ENCODE results near the gene ZNHIT6. TPM values are rescaled to one million over a fixed set of nuclear protein-coding genes. Genes with fewer than 3 reads are reported as not detected.

Gene ZNHIT6
- total RNA-seq, 2 experiments from 2014 or later: 14.5 to 24.5 TPM

GRCh38 chr1:85663382-85663781 lies 44.9 kb downstream of the ZNHIT6 start:
- no peaks in the 10 kb centered on the region for H3K9me3 ChIP-seq (ENCODE audit: low read length)
- H4K20me1 ChIP-seq (ENCODE audit: insufficient read depth, low read length): no peaks in the 10 kb centered on the region
- no peaks in the 10 kb centered on the region for H3K9me2 ChIP-seq (ENCODE audit: insufficient read depth, low read length)
- no peak for DNase-seq (ENCODE audit: low spot score)
- H2AFZ ChIP-seq (ENCODE audit: low read length): no peak overlapping the region
- BruUV-seq (replicated peaks): no TSS peak
- H3K79me2 ChIP-seq (ENCODE audit: insufficient read depth, low read depth, low read length): no peaks in the 10 kb centered on the region
- ChIA-PET POLR2A (interaction anchor here (0.9 to 1.1 kb wide), 2 partner anchors 45 to 1789 kb away, joined by 3 to 4 read pairs; partner anchors contain the start of gene ZNHIT6), CTCF (ENCODE audit: unreplicated experiment) (no interaction called here)
- H3K4me2 ChIP-seq (ENCODE audit: low read length): no peak overlapping the region
- H3K4me1 ChIP-seq (ENCODE audit: insufficient read depth, low read length, poor library complexity, severe bottlenecking): peaks cover 6% of the 10 kb centered on the region
- H3K27ac ChIP-seq (ENCODE audit: low read depth, low read length, poor library complexity, severe bottlenecking): no peak overlapping the region
- peaks cover 76% of the 10 kb centered on the region for H3K36me3 ChIP-seq (ENCODE audit: insufficient read depth, low read length)
- H3K4me3 ChIP-seq (ENCODE audit: low read depth, low read length, poor library complexity, severe bottlenecking): no peak overlapping the region
- TF ChIP-seq EZH2phosphoT487 (IDR thresholded peaks at IDR 0.05; ENCODE audit: borderline replicate concordance, low read depth, low read length) (no peak), CTCF (conservative IDR thresholded peaks at IDR 0.05; ENCODE audit: low read length) (no peak)
- intact Hi-C loops (cut with micrococcal nuclease; ENCODE audit: unreplicated experiment): no loop called here

GRCh38 chr1:85661767-85662166 lies 46.5 kb downstream of the ZNHIT6 start:
- TF ChIP-seq EZH2phosphoT487 (IDR thresholded peaks at IDR 0.05; ENCODE audit: borderline replicate concordance, low read depth, low read length) (no peak), CTCF (conservative IDR thresholded peaks at IDR 0.05; ENCODE audit: low read length) (0 out of 2 replicates have a peak, but pooled peaks have one; percentile 35)
- Histone ChIP-seq H3K4me2 (ENCODE audit: low read length) (no peak overlapping the region), H4K20me1 (ENCODE audit: insufficient read depth, low read length) (no peaks in the 10 kb centered on the region), H3K79me2 (ENCODE audit: insufficient read depth, low read depth, low read length) (no peaks in the 10 kb centered on the region), H3K36me3 (ENCODE audit: insufficient read depth, low read length) (peaks cover 61% of the 10 kb centered on the region), H3K4me1 (ENCODE audit: insufficient read depth, low read length, poor library complexity, severe bottlenecking) (peaks cover 6% of the 10 kb centered on the region), H3K9me3 (ENCODE audit: low read length) (no peaks in the 10 kb centered on the region), H2AFZ (ENCODE audit: low read length) (no peak overlapping the region), H3K27ac (ENCODE audit: low read depth, low read length, poor library complexity, severe bottlenecking) (no peak overlapping the region), H3K4me3 (ENCODE audit: low read depth, low read length, poor library complexity, severe bottlenecking) (no peak overlapping the region), H3K9me2 (ENCODE audit: insufficient read depth, low read length) (no peaks in the 10 kb centered on the region)
- DNase-seq (ENCODE audit: low spot score): peak; percentile 25
- CTCF ChIA-PET (ENCODE audit: unreplicated experiment): no interaction called here
- intact Hi-C loops (cut with micrococcal nuclease; ENCODE audit: unreplicated experiment): no loop called here
- POLR2A ChIA-PET: interaction anchor here (0.6 to 1.1 kb wide), 5 partner anchors 10 to 1202 kb away, joined by 3 to 4 read pairs (median 3); no protein-coding TSS in a partner anchor
- BruUV-seq (replicated peaks): no TSS peak

- ChIA-PET POLR2A (interaction anchor here (0.6 kb wide), 1 partner anchor 9 kb away, joined by 3 read pairs; no protein-coding TSS in a partner anchor), CTCF (ENCODE audit: unreplicated experiment) (no interaction called here)
- no peak overlapping the region for H2AFZ ChIP-seq (ENCODE audit: low read length)
- intact Hi-C loops (cut with micrococcal nuclease; ENCODE audit: unreplicated experiment): no loop called here
- no peaks in the 10 kb centered on the region for H3K79me2 ChIP-seq (ENCODE audit: insufficient read depth, low read depth, low read length)
- peaks cover 6% of the 10 kb centered on the region for H3K4me1 ChIP-seq (ENCODE audit: insufficient read depth, low read length, poor library complexity, severe bottlenecking)
- no peak overlapping the region for H3K4me2 ChIP-seq (ENCODE audit: low read length)
- H3K4me3 ChIP-seq (ENCODE audit: low read depth, low read length, poor library complexity, severe bottlenecking): no peak overlapping the region
- no peak for DNase-seq (ENCODE audit: low spot score)
- no peaks in the 10 kb centered on the region for H3K9me2 ChIP-seq (ENCODE audit: insufficient read depth, low read length)
- H4K20me1 ChIP-seq (ENCODE audit: insufficient read depth, low read length): no peaks in the 10 kb centered on the region
- no peak for TF ChIP-seq EZH2phosphoT487 (IDR thresholded peaks at IDR 0.05; ENCODE audit: borderline replicate concordance, low read depth, low read length)
- no peak for TF ChIP-seq CTCF (conservative IDR thresholded peaks at IDR 0.05; ENCODE audit: low read length)
- peaks cover 58% of the 10 kb centered on the region for H3K36me3 ChIP-seq (ENCODE audit: insufficient read depth, low read length)
- BruUV-seq (replicated peaks): no TSS peak
- no peaks in the 10 kb centered on the region for H3K9me3 ChIP-seq (ENCODE audit: low read length)
- H3K27ac ChIP-seq (ENCODE audit: low read depth, low read length, poor library complexity, severe bottlenecking): no peak overlapping the region
Measured at GRCh38 chr1:85660541-85660940, 47.7 kb downstream of the ZNHIT6 start.

Data from OCI-LY7 (cell line).